RWPE1 (cell line): ENCODE measurements around the gene CENATAC.
"Not testable (repeated sequence)": the region's sequence is repeated elsewhere in the genome, so short reads cannot be mapped to it uniquely, and the experiment has no call there.

ENCODE experiments used
- CTCF ChIA-PET: fragments of 350-600 bp; sonication (Branson Sonifier 250); formaldehyde crosslinking; extraction: SDS; loops from one replicate; lab custom pipeline; 2021; lab: Yijun Ruan, JAX
- POLR2A ChIA-PET: fragments of 400-600 bp; formaldehyde crosslinking; extraction: SDS; loops from one replicate; lab custom pipeline; 2020; ENCODE audit warnings: antibody characterized with exemption; ENCODE audit not compliant: low non-redundant PET; lab: Yijun Ruan, JAX
- DNase-seq: peaks from one replicate; pipeline ENCODE4 v3.0.0; 2012; ENCODE audit warnings: low spot score
- H3K27ac ChIP-seq: fragments of 450-650 bp; 2 replicates; pipeline ENCODE4 v1.5.1; 2017
- CTCF ChIP-seq: fragments of 450-650 bp; conservative IDR thresholded peaks from 2 replicates; pipeline ENCODE4 v1.5.1; 2017; ENCODE audit warnings: low read depth, mild to moderate bottlenecking

The CENATAC gene

DNA sequence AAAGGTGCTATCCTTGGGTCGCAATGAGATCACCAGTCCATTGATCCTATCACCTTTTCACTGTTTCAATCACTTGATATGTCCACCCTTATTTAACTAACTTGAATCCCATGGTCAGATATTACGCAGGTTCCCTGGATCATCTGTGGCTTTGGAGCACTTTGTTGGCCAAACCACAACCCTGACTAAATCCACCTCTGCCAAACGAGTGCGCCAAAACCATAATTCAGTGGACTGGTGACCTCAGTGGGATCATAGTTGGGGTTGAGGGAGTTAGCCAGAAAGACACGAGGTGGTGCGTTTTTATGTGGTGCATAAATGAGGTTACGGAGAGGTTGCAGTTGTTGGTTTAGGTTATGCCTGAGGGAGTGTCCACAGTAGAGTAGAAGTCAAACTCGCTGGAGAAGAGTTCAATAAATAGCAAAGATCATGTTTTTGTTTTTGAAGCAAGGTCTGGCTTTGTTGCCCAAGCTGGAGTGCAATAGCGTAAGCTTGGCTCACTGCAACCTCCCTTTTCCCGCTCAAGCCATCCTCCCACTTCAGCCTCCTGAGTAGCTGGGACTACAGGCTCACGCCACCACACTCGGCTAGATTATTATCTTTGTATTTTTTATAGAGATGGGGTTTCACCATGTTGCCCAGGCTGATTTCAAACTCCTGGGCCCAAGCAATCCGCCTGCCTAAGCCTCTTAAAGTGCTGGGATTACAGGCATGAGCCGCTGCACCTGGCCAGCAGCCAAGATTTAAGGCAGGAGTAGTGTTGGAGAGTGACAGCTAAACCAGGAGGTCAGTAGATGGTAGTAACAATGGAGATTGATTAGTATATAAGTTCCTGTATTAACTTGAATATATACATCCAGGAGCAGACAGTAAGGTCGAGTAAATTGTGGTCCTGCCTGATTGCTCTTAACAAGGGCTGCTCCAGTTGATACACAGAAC is 21.9 kb upstream of the CENATAC start:
- no peak for DNase-seq
- POLR2A ChIA-PET, result no interaction called here

GRCh38 chr11:118979434-118979833 is 18.5 kb upstream of the CENATAC start:
- no peak overlapping the region for H3K27ac ChIP-seq
- no peak for DNase-seq
- CTCF ChIA-PET, result no interaction called here
- POLR2A ChIA-PET, result no interaction called here
- TF ChIP-seq CTCF, result no peak

More for the DNA sequence above, 21.9 kb upstream of the CENATAC start:
- H3K27ac ChIP-seq, result no peak overlapping the region
- TF ChIP-seq CTCF, result no peak
- CTCF ChIA-PET, result no interaction called here

DNA sequence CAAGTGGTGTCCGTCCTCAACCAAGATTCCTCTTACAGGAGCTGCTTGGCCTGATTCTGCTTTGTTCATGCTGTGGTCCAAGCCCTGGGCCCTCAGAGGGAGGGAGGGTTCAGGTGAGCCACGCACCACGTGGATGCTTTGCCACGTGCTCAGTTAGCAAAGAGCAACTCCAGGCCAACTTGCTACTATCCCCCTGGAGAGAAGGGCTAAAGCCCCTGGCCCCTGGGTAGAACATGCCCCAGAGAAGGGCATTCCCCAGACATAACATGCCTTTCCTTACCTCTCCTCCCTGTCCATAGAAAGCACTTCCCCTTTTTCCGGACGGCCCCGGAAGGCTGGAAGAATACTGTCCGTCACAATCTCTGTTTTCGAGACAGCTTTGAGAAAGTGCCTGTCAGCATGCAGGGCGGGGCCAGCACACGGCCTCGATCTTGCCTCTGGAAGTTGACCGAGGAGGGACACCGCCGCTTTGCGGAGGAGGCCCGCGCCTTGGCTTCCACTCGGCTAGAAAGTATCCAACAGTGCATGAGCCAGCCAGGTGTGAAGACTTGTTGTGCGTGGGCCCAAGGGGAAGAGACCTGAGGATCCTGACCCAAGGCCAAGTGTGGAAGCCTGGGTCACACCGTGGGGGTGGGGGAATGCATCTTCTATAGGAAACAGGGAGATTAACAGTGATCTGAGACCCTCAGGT is 17.6 kb upstream of the CENATAC start:
- no peak for TF ChIP-seq CTCF
- ChIA-PET POLR2A (interaction anchor here (0.6 kb wide), 1 partner anchor 14 kb away, joined by 3 read pairs; no protein-coding TSS in a partner anchor), CTCF (no interaction called here)
- no peak for DNase-seq
- H3K27ac ChIP-seq, result no peak overlapping the region

GRCh38 chr11:118984337-118984736 is 13.6 kb upstream of the CENATAC start:
- POLR2A ChIA-PET, result interaction anchor here (0.7 kb wide), 1 partner anchor 13 kb away, joined by 3 read pairs; no protein-coding TSS in a partner anchor
- CTCF ChIA-PET, DNase-seq: not testable (repeated sequence)
- peak overlapping the region; percentile 6 for H3K27ac ChIP-seq

DNA sequence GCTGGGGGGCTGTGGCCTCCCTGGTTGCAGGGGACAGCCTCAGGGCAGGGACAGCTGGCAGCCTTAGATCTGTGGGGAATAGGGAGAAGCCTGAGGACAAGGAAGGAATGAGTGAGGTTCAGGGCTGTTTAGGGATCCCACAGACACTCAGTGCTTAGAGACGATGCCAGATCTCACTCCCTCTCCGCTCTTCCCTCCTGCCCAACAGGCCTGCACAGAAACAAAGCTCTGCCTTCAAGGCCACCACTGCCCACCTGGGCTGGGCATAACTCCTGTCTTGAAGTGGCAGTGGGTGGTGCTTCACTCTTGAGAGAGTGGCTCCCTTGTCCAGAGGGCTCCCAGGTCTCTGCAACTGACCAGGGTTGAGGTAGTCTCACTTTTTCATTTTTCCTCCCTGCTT is 13.1 kb upstream of the CENATAC start:
- peak overlapping the region; percentile 6 for H3K27ac ChIP-seq
- POLR2A ChIA-PET, result interaction anchor here (0.7 kb wide), 1 partner anchor 13 kb away, joined by 3 read pairs; no protein-coding TSS in a partner anchor
- CTCF ChIA-PET, result no interaction called here
- DNase-seq, result no peak
- TF ChIP-seq CTCF, result no peak

- peak overlapping the region; percentile 80 for H3K27ac ChIP-seq
- POLR2A ChIA-PET, result no interaction called here
- TF ChIP-seq CTCF, result no peak
- CTCF ChIA-PET, result interaction anchor here (0.7 kb wide), 1 partner anchor 68 kb away, joined by 3 read pairs; no protein-coding TSS in a partner anchor
- DNase-seq, result peak; percentile 65
Observed at GRCh38 chr11:118988280-118988679, 9.7 kb upstream of the CENATAC start.

GRCh38 chr11:118991486-118992038 is 6.4 kb upstream of the CENATAC start:
- CTCF ChIA-PET, DNase-seq, H3K27ac ChIP-seq, POLR2A ChIA-PET: not testable (repeated sequence)
